Tibial artery (tissue), 4 donors: Measurements from ENCODE around the gene NPAS3.

Source experiments
- DNase-seq, 2 donors: peaks; one replicate each; pipeline ENCODE4 v3.0.0-alpha.2; 2019
- H3K27ac ChIP-seq, 2 donors: fragments of 200-600 bp; sonication (generic) in 1 of 2; 1 replicate in 1 of 2; 2 replicates in 1 of 2; pipeline ENCODE4 v1.5.1; 2018 to 2019; ENCODE audit warnings: mild to moderate bottlenecking in 1 of 2
- H3K27me3 ChIP-seq, 2 donors: fragments of 200-600 bp; sonication (generic) in 1 of 2; one replicate each; pipeline versions ENCODE4 v1.5.1 to v1.6.0; 2016 to 2019
- H3K36me3 ChIP-seq, 3 donors: fragments of 200-600 bp; sonication (generic) in 2 of 3; one replicate each; pipeline ENCODE4 v1.5.1; 2016 to 2019; ENCODE audit warnings: mild to moderate bottlenecking in 2 of 3
- H3K4me1 ChIP-seq, 4 donors: fragments of 200-600 bp; sonication (generic) in 2 of 4; 1 replicate in 3 of 4; 2 replicates in 1 of 4; pipeline ENCODE4 v1.5.1; 2016 to 2019
- H3K4me3 ChIP-seq, 2 donors: fragments of 200-600 bp; sonication (generic) in 1 of 2; 1 replicate in 1 of 2; 2 replicates in 1 of 2; pipeline ENCODE4 v1.5.1; 2018 to 2019; ENCODE audit warnings: mild to moderate bottlenecking in 2 of 2
- H3K9me3 ChIP-seq, 3 donors: fragments of 200-600 bp; sonication (generic) in 1 of 3; one replicate each; pipeline ENCODE4 v1.5.1; 2016 to 2019
- CTCF ChIP-seq, 2 experiments: fragments of 200-600 bp in 1 of 2; fragments of 450-650 bp in 1 of 2; IDR thresholded peaks; one replicate each; pipeline ENCODE4 v1.5.1; 2017 to 2019; ENCODE audit warnings: antibody characterized with exemption in 2 of 2, mild to moderate bottlenecking in 1 of 2, moderate library complexity in 1 of 2
- intact Hi-C: fragments of 100-400 bp; cut with DNase I; formaldehyde crosslinking; loops from one replicate; pipeline ENCODE4 v1.15.0; 2023; ENCODE audit warnings: low total_unique reads

The NPAS3 gene

GRCh38 chr14:32940711-32941667 lies 2.3 kb downstream of the NPAS3 start:
- peaks cover 0 to 10% (median 4%) of the 10 kb centered on the region in 4 donors for H3K4me1 ChIP-seq
- no peaks in the 10 kb centered on the region for H3K9me3 ChIP-seq
- no peaks in the 10 kb centered on the region for H3K36me3 ChIP-seq
- TF ChIP-seq CTCF (IDR thresholded peaks at IDR 0.05) = no peak
- H3K4me3 ChIP-seq = no peak overlapping the region
- peak overlapping the region in 1 of 2 donors; percentile 86 for H3K27ac ChIP-seq
- H3K27me3 ChIP-seq = peaks cover 0 to 8% of the 10 kb centered on the region in 2 donors
- intact Hi-C loops = no loop called here
- DNase-seq = no peak

- intact Hi-C loops = no loop called here
- DNase-seq = no peak
- H3K27ac ChIP-seq = no peak overlapping the region
Observed at GRCh38 chr14:32941668-32942065, 3.0 kb downstream of the NPAS3 start.

GRCh38 chr14:32947081-32947480 lies 8.4 kb downstream of the NPAS3 start:
- H3K4me1 ChIP-seq = no peaks in the 10 kb centered on the region
- no peak for DNase-seq
- no peak overlapping the region for H3K27ac ChIP-seq
- no peak overlapping the region for H3K4me3 ChIP-seq
- no peak for TF ChIP-seq CTCF (IDR thresholded peaks at IDR 0.05)
- intact Hi-C loops = no loop called here
- H3K27me3 ChIP-seq = no peaks in the 10 kb centered on the region
- H3K36me3 ChIP-seq = no peaks in the 10 kb centered on the region
- no peaks in the 10 kb centered on the region for H3K9me3 ChIP-seq

More at GRCh38 chr14:32941668-32942065, 3.0 kb downstream of the NPAS3 start:
- Histone ChIP-seq H3K9me3 (no peaks in the 10 kb centered on the region), H3K36me3 (no peaks in the 10 kb centered on the region), H3K27me3 (peaks cover 0 to 4% of the 10 kb centered on the region in 2 donors), H3K4me1 (peaks cover 0 to 10% (median 4%) of the 10 kb centered on the region in 4 donors), H3K4me3 (no peak overlapping the region)
- TF ChIP-seq CTCF (IDR thresholded peaks at IDR 0.05) = no peak

- intact Hi-C loops = no loop called here
- H3K4me1 ChIP-seq = no peaks in the 10 kb centered on the region
- no peak for TF ChIP-seq CTCF (IDR thresholded peaks at IDR 0.05)
- no peak overlapping the region for H3K4me3 ChIP-seq
- no peaks in the 10 kb centered on the region for H3K36me3 ChIP-seq
- no peaks in the 10 kb centered on the region for H3K9me3 ChIP-seq
- no peaks in the 10 kb centered on the region for H3K27me3 ChIP-seq
- no peak overlapping the region for H3K27ac ChIP-seq
- no peak for DNase-seq
Observed at GRCh38 chr14:32947792-32948191, 9.1 kb downstream of the NPAS3 start.

GRCh38 chr14:32950584-32950983 lies 11.9 kb downstream of the NPAS3 start:
- no peak for TF ChIP-seq CTCF (IDR thresholded peaks at IDR 0.05)
- Histone ChIP-seq H3K9me3 (no peaks in the 10 kb centered on the region), H3K4me1 (no peaks in the 10 kb centered on the region), H3K27ac (no peak overlapping the region), H3K36me3 (no peaks in the 10 kb centered on the region), H3K4me3 (no peak overlapping the region), H3K27me3 (no peaks in the 10 kb centered on the region)
- intact Hi-C loops = no loop called here
- DNase-seq = no peak
